ENCODE data around the gene PPP1R27.

The PPP1R27 gene

GRCh38 chr17:81834831-81835267 lies at the start of gene PPP1R27:
PPP1R27 (minus strand) TSS chr17:81835050; CDS start chr17:81834953, 97 bp downstream.
- DNase-seq (ENCODE audit: low read depth): no peak

- no peak for DNase-seq (ENCODE audit: low read depth)
Measured at GRCh38 chr17:81884520-81884919, 49.7 kb upstream of the PPP1R27 start.

- DNase-seq (ENCODE audit: low read depth): no peak
Measured at GRCh38 chr17:81879121-81879520, 44.3 kb upstream of the PPP1R27 start.

- no peak for DNase-seq (ENCODE audit: low read depth)
Measured at GRCh38 chr17:81878294-81878693, 43.4 kb upstream of the PPP1R27 start.

GRCh38 chr17:81877569-81877968 lies 42.7 kb upstream of the PPP1R27 start:
- no peak for DNase-seq (ENCODE audit: low read depth)

- peak; percentile 95 for DNase-seq (ENCODE audit: low read depth)
Measured at GRCh38 chr17:81871387-81872230, 36.8 kb upstream of the PPP1R27 start.

- DNase-seq (ENCODE audit: low read depth): no peak
Measured at GRCh38 chr17:81870981-81871386, 36.1 kb upstream of the PPP1R27 start, which contains the start of gene ARHGDIA. ARHGDIA (minus strand) TSS chr17:81871337; CDS start chr17:81869930, 1,407 bp downstream.

GRCh38 chr17:81870131-81870980 lies 35.5 kb upstream of the PPP1R27 start:
- no peak for DNase-seq (ENCODE audit: low read depth)

GRCh38 chr17:81869221-81870130 lies 34.6 kb upstream of the PPP1R27 start:
- DNase-seq (ENCODE audit: low read depth): no peak

- no peak for DNase-seq (ENCODE audit: low read depth)
Measured at GRCh38 chr17:81868674-81869220, 33.9 kb upstream of the PPP1R27 start.

GRCh38 chr17:81867991-81868673 lies 33.3 kb upstream of the PPP1R27 start:
- no peak for DNase-seq (ENCODE audit: low read depth)

GRCh38 chr17:81867170-81867990 lies 32.5 kb upstream of the PPP1R27 start:
- no peak for DNase-seq (ENCODE audit: low read depth)

- DNase-seq (ENCODE audit: low read depth): no peak
Measured at GRCh38 chr17:81866440-81867169, 31.8 kb upstream of the PPP1R27 start.

GRCh38 chr17:81865733-81866439 lies 31.0 kb upstream of the PPP1R27 start:
- DNase-seq (ENCODE audit: low read depth): no peak

- DNase-seq (ENCODE audit: low read depth): no peak
Measured at GRCh38 chr17:81865358-81865732, 30.5 kb upstream of the PPP1R27 start.

GRCh38 chr17:81863833-81864768 lies 29.3 kb upstream of the PPP1R27 start:
- no peak for DNase-seq (ENCODE audit: low read depth)

- no peak for DNase-seq (ENCODE audit: low read depth)
Measured at GRCh38 chr17:81863123-81863675, 28.3 kb upstream of the PPP1R27 start.
